ENCODE results near the gene NCS1. TPM values are rescaled to one million over a fixed set of nuclear protein-coding genes. Genes with fewer than 3 reads are reported as not detected.

Gene NCS1
- total RNA-seq, 2 donors from 2014 or later = 50.8 to 58.3 TPM

DNA sequence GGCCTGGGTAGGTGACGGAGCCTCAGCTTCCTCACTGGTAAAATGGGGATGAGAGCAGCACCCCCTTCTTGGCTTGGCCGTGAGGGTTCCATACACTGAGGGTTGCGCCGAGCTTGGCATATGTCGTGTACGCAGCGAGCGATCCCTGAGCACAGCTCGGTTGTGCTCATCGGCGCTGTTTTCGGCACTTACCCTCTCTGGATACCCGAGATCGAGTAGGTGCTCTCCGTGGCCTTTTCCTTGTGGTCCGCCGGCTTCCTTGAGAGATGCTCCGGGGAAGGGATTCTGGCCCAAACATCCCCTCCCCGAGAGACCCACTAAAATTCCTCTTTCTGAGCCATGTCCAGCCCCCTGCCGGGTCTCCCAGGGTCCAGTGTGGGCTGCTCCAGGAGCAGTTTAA, 53.4 kb downstream of the NCS1 start:
- H3K36me3 ChIP-seq = peaks cover 45% of the 10 kb centered on the region
- TF ChIP-seq, protein P1, sequence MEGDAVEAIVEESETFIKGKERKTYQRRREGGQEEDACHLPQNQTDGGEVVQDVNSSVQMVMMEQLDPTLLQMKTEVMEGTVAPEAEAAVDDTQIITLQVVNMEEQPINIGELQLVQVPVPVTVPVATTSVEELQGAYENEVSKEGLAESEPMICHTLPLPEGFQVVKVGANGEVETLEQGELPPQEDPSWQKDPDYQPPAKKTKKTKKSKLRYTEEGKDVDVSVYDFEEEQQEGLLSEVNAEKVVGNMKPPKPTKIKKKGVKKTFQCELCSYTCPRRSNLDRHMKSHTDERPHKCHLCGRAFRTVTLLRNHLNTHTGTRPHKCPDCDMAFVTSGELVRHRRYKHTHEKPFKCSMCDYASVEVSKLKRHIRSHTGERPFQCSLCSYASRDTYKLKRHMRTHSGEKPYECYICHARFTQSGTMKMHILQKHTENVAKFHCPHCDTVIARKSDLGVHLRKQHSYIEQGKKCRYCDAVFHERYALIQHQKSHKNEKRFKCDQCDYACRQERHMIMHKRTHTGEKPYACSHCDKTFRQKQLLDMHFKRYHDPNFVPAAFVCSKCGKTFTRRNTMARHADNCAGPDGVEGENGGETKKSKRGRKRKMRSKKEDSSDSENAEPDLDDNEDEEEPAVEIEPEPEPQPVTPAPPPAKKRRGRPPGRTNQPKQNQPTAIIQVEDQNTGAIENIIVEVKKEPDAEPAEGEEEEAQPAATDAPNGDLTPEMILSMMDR (IDR thresholded peaks at IDR 0.05) = no peak
- no peak overlapping the region for H3K4me3 ChIP-seq
- peaks cover 0 to 4% of the 10 kb centered on the region in 2 donors for H3K4me1 ChIP-seq (ENCODE audit: control insufficient read depth in 1 of 2, low read depth in 2 of 2)
- ATAC-seq (ENCODE audit: insufficient number of reproducible peaks, low FRiP score, low read depth) (no peak), DNase-seq (ENCODE audit: low spot score) (no peak)
- H3K9me3 ChIP-seq = peaks cover 8% of the 10 kb centered on the region
- H3K27me3 ChIP-seq (replicated peaks; ENCODE audit: insufficient read depth) = no peaks in the 10 kb centered on the region
- H3K27ac ChIP-seq = no peak overlapping the region

DNA sequence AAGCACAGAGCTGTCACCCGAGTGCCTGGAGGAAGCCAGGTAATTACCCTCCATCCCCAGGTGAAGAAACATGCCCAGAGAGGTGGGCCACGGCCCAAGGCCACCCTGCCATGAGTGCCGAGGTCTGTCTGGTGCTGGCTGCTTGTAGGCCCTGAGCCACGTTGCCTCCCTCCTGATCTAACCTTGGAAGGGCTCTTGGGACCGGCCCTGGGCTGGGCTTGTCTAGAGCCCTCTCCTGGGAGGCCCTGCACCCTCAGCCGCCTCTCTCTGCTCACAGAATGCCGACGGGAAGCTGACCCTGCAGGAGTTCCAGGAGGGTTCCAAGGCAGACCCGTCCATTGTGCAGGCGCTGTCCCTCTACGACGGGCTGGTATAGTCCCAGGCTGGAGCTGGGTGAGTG, 53.9 kb downstream of the NCS1 start:
- Histone ChIP-seq H3K4me1 (ENCODE audit: control insufficient read depth in 1 of 2, low read depth in 2 of 2) (no peaks in the 10 kb centered on the region), H3K4me3 (no peak overlapping the region), H3K9me3 (peaks cover 8% of the 10 kb centered on the region), H3K36me3 (peaks cover 45% of the 10 kb centered on the region), H3K27ac (no peak overlapping the region), H3K27me3 (replicated peaks; ENCODE audit: insufficient read depth) (no peaks in the 10 kb centered on the region)
- no peak for DNase-seq (ENCODE audit: low spot score)
- ATAC-seq (ENCODE audit: insufficient number of reproducible peaks, low FRiP score, low read depth) = no peak
- TF ChIP-seq, protein P1 (IDR thresholded peaks at IDR 0.05) = no peak

DNA sequence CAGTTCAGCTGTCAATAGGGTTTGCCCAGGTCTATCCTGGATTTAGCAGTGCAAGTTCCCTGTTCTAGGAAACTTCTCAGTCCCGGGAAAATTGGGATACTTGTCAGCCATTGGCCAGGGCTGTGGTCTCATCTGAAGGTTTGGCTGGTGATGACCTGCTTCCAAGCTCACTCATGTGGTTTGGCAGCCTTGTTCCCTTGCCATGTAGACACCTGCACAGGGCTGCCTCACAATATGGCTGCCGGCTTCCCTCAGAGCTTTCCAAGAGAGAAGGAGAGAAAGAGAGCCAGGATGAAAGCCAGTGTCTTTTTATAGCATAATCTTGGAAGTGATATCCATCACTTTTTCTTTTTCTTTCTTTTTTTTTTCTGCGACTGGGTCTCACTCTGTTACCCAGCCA, 55.6 kb downstream of the NCS1 start:
- DNase-seq (ENCODE audit: low spot score) (no peak), ATAC-seq (ENCODE audit: insufficient number of reproducible peaks, low FRiP score, low read depth) (no peak)
- Histone ChIP-seq H3K4me1 (ENCODE audit: control insufficient read depth in 1 of 2, low read depth in 2 of 2) (no peaks in the 10 kb centered on the region), H3K4me3 (no peak overlapping the region), H3K27ac (no peak overlapping the region), H3K27me3 (replicated peaks; ENCODE audit: insufficient read depth) (no peaks in the 10 kb centered on the region), H3K9me3 (peaks cover 8% of the 10 kb centered on the region), H3K36me3 (peaks cover 44% of the 10 kb centered on the region)
- TF ChIP-seq, protein P1 (IDR thresholded peaks at IDR 0.05) = no peak

DNA sequence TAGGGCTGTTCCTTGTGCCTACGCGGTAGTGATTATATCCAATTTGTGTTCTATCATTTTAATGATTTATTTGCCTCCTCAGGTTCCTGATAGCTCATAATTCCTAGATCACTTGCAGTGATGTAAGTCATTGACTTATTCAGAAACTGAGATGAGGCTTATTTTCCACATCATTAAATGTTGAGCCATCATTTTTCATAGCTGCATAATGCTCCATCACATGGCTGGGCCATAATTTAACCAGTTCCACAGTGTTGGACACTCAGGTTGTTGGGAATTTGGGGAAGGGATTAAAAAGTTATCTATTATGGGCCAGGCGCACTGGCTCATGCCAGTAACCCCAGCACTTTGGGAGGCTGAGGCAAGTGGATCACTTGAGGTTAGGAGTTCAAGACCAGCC, 57.6 kb downstream of the NCS1 start:
- DNase-seq (ENCODE audit: low spot score) = no peak
- H3K4me3 ChIP-seq = no peak overlapping the region
- H3K4me1 ChIP-seq (ENCODE audit: control insufficient read depth in 1 of 2, low read depth in 2 of 2) = no peaks in the 10 kb centered on the region
- H3K27me3 ChIP-seq (replicated peaks; ENCODE audit: insufficient read depth) = no peaks in the 10 kb centered on the region
- H3K27ac ChIP-seq = no peak overlapping the region
- peaks cover 46% of the 10 kb centered on the region for H3K36me3 ChIP-seq
- no peak for ATAC-seq (ENCODE audit: insufficient number of reproducible peaks, low FRiP score, low read depth)
- peaks cover 8% of the 10 kb centered on the region for H3K9me3 ChIP-seq
- TF ChIP-seq, protein P1 (IDR thresholded peaks at IDR 0.05) = no peak

DNA sequence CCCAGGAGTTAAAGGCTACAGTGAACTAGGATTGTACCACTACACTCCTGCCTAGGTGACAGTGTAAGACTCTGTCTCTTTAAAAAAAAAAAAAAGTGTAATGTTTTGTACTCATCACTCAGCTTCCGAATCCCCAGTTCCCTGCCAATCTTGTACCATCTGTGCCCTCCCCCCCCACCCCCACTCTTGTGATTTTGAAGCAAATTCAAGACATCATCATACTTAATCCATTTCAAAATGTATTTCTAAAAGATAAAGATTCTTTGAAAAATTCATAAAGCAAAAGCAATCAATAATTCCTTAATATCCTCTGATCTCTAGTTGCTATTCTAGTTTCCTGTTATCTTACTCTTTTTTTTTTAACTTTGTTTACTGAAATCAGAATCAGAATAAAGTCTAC, 58.4 kb downstream of the NCS1 start:
- H3K27me3 ChIP-seq (replicated peaks; ENCODE audit: insufficient read depth) = no peaks in the 10 kb centered on the region
- TF ChIP-seq, protein P1 (IDR thresholded peaks at IDR 0.05) = no peak
- peaks cover 39% of the 10 kb centered on the region for H3K36me3 ChIP-seq
- peaks cover 8% of the 10 kb centered on the region for H3K9me3 ChIP-seq
- H3K27ac ChIP-seq = no peak overlapping the region
- peaks cover 4 to 7% of the 10 kb centered on the region in 2 donors for H3K4me1 ChIP-seq (ENCODE audit: control insufficient read depth in 1 of 2, low read depth in 2 of 2)
- ATAC-seq (ENCODE audit: insufficient number of reproducible peaks, low FRiP score, low read depth) = no peak
- no peak overlapping the region for H3K4me3 ChIP-seq
- DNase-seq (ENCODE audit: low spot score) = no peak

Data from thoracic aorta (tissue), 2 donors.